AG09319 (cell line): ENCODE results near the gene PBOV1.

ENCODE experiments used
- DNase-seq: peaks from one replicate; pipeline ENCODE4 v3.0.0-alpha.2; 2010; ENCODE audit warnings: low read depth; ENCODE audit errors: extremely low read depth
- TF ChIP-seq, protein P1 (sequence below): IDR thresholded peaks from 2 replicates; pipeline ENCODE4 v1.5.1; 2011; ENCODE audit warnings: low read depth, mild to moderate bottlenecking, inconsistent platforms, low read length, moderate library complexity

PBOV1 gene

DNA sequence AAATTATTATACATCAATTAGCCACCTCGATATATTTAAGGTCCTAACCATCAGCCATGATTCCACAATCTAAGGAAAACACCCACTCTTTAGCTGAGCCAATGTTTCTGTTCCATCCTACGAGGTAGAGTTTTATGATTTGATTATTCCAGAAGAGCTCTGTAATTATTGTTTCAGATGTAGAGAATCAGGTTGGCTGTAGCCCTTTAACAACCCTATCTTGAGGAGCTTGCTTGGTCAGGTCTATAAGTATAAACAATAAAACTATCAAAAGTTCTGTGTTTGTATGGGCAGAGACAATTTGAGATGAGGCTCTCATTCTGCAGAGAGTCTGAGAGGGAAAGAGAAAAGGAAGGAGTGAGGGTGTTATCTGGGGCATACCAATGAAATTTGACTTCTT, at the start of gene PBOV1:
PBOV1 (minus strand) TSS at position 43 of the 400 bp plus-strand sequence. CDS start 96 bp downstream, outside the sequence.
- TF ChIP-seq, protein P1, sequence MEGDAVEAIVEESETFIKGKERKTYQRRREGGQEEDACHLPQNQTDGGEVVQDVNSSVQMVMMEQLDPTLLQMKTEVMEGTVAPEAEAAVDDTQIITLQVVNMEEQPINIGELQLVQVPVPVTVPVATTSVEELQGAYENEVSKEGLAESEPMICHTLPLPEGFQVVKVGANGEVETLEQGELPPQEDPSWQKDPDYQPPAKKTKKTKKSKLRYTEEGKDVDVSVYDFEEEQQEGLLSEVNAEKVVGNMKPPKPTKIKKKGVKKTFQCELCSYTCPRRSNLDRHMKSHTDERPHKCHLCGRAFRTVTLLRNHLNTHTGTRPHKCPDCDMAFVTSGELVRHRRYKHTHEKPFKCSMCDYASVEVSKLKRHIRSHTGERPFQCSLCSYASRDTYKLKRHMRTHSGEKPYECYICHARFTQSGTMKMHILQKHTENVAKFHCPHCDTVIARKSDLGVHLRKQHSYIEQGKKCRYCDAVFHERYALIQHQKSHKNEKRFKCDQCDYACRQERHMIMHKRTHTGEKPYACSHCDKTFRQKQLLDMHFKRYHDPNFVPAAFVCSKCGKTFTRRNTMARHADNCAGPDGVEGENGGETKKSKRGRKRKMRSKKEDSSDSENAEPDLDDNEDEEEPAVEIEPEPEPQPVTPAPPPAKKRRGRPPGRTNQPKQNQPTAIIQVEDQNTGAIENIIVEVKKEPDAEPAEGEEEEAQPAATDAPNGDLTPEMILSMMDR = no peak
- no peak for DNase-seq

DNA sequence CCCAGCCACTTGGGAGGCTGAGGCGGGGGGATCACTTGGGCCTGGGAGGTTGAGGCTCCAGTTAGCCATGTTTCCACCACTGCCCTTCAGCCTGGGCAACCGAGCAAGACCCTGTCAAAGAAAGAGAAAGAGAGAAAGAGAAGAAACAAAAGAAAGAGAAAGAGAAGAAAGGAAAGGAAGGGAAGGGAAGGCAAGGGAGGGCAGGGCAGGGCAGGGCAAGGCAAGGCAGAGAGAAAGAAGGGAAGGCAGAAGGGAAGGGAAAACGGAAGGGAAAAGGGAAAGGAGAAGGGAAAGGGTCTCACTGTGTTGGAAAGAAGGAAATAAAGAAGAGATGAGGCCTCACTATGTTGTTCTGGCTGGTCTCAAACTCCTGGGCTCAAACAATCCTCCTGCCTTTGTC, 47.8 kb upstream of the PBOV1 start:
- no peak for DNase-seq
- TF ChIP-seq, protein P1 = no peak

DNA sequence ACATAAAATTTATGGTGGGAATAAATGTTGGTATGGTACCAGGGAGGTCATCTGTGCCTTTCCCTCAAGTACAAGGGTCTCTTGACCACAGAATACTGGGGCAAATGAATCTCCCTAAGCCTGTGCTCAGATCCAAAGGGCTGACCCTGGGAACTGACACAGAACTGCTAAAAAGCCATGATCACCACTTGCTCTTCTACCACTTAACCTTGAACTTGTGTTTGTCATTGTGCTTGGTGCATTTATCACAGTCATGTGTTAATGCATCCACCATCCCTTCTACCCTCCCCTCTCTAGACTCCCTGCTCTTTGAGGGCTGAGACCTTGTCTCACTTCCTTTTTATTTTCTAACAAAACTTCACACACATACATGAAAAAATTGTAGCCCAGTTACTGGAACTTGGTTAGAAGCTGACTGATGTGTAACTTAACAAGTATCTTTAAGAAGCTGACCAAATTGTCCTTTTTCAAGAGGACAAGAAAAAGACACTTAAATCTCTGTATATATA, 46.1 kb upstream of the PBOV1 start:
- no peak for DNase-seq
- TF ChIP-seq, protein P1 = no peak

DNA sequence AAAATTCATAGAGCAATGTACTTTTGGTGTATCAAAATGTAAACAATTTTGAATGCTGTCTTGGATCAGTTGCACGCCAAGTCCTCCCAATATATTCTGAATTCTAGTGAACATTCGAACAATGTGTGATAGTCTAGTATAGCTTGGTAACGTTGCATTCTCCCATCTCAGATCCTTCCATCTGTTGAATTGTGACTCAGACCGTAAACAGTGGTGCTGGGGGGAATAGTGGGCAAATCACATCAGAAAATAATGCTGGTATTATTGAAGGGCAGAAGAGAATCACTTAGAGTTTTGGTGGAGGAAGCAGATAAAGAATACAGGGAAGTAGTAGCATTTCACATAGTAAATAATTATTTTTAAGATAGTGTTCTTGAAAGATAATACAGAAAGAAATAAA, 45.7 kb upstream of the PBOV1 start:
- DNase-seq = no peak
- TF ChIP-seq, protein P1 = no peak

DNA sequence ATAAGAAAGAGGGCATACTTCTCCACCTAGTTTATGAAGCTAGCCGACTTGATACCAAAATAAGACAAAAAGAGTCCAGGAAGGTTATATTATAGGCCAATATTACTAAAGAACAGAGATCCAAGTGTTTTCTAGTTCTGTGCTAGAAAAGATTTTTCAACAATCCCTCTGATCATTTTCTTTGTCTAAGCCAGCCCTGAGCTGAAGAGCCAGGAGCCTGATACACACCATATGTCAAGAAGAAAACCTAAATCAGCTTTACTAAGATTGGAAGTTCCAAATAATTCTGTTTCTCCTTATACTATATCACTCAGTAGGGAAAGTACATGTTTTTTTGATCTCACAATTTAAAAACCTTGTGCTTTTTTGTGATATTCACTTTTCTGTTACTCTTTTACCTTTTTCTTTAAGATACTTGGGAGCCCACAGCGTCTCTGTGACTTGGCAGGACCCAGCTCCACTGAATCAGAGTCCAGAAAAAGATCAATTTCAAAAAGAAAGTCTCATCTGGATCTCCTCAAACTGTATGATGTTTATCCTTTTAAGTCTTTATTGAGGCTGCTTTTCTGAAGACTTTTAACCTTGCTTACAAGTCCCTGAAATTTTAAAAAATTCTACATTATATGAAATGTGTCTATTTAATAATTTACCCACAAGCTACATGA, 43.0 kb upstream of the PBOV1 start:
- TF ChIP-seq, protein P1 = no peak
- no peak for DNase-seq

DNA sequence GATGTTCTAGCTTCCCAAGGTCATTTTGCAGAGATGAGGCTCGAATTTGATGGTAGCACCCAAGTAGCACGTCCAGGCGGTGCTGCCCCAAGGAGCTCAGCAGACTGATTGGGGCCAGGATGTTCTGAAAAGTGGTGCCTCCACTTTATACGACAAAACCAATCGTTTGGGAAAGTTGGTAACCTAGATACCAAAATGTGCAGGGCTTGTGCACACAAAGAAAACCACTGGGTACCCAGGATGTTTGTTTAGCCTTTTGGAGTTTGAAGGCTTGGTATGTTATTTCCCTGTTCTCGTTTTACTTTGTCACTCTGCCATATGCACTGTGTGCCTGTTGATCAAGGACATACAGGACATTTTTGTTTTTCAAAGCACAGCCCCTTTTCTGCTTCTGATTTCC, 40.7 kb upstream of the PBOV1 start:
- TF ChIP-seq, protein P1 = no peak
- DNase-seq = no peak

DNA sequence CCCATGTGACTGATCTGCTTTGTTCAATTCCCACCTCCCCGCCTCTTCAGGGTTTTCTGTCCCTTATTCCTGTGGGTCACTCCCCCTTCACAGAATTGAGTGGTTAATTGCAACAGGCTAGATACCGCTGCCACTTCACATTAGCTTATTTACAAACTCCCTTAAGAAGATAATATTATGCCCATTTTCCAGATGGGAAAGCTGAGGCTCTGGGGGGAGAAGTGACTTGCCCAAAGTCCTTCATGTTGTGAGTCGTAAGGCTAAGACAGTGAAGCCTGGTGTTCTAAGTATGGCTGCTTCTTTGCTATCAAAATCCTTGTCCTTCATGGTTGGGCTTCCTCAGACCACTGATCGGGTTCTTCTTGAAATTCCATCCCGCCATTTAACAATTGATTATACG, 39.9 kb upstream of the PBOV1 start:
- DNase-seq = no peak
- TF ChIP-seq, protein P1 = no peak
